ENCODE measurements around the gene SELENOH. TPM values are rescaled to one million over a fixed set of nuclear protein-coding genes. Genes with fewer than 3 reads are reported as not detected.

SELENOH gene
- total and polyA plus RNA-seq, 9 of the 15 experiments (the other 6 are each of a cell fraction or from before 2014, with no cell fraction given), result 16.6 to 299 (median 118) TPM

DNA sequence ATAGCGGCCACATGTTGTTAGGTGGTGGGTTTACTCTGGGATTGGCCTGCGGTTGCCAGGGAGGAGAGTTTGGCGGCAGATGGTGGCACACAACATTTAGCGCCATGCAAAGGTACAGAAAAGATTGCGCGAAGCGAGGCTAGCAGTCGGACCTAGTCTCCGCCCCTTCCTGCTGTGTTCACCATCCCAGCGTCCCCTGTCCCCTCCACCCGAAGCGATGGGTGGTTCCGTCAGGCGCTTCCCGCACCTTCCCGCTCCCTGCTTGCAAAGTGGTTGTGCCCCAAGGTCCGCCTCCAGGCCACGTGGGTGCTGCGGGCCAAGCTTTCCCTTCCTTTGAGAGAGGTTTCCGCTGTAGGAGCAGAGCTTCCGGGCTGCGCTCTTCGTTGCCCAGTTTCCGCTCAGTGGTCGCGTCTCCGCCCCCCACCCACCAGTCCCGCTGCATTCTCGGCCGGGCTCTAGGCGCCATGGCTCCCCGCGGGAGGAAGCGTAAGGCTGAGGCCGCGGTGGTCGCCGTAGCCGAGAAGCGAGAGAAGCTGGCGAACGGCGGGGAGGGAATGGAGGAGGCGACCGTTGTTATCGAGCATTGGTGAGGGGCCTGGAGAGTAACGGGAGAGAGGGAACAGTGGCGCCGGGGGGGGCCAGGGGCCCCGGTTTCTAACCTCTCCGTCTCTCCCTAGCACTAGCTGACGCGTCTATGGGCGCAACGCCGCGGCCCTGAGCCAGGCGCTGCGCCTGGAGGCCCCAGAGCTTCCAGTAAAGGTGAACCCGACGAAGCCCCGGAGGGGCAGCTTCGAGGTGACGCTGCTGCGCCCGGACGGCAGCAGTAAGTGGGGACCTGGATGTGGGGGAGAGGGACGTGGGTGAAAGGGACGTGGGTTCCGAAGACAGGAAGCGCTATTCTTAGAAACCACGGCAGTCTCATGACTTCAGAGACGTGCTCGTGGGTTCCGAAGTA is at the start of gene SELENOH (continued):
- TF ChIP-seq, protein P1, sequence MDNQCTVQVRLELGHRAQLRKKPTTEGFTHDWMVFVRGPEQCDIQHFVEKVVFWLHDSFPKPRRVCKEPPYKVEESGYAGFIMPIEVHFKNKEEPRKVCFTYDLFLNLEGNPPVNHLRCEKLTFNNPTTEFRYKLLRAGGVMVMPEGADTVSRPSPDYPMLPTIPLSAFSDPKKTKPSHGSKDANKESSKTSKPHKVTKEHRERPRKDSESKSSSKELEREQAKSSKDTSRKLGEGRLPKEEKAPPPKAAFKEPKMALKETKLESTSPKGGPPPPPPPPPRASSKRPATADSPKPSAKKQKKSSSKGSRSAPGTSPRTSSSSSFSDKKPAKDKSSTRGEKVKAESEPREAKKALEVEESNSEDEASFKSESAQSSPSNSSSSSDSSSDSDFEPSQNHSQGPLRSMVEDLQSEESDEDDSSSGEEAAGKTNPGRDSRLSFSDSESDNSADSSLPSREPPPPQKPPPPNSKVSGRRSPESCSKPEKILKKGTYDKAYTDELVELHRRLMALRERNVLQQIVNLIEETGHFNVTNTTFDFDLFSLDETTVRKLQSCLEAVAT (IDR thresholded peaks at IDR 0.05), result peak; percentile 56 to 61; a peak in 2 of 4 replicates
- TF ChIP-seq GATAD2A (IDR thresholded peaks at IDR 0.05) (peak; percentile 16; the same call in 1 of the 2 replicates), ZNF780A (CRISPR knock-in tag; IDR thresholded peaks at IDR 0.05) (no peak), HDAC3 (IDR thresholded peaks at IDR 0.05; ENCODE audit: borderline replicate concordance, partially characterized antibody) (peak; percentile 37), LEF1 (IDR thresholded peaks at IDR 0.05) (peak; percentile 59; the same call in 1 of the 2 replicates), YY1 (IDR thresholded peaks at IDR 0.05; ENCODE audit: borderline replicate concordance in 1 of 3, control insufficient read depth in 1 of 3, extremely low read depth in 1 of 3, insufficient read depth in 3 of 3, insufficient read length in 1 of 3, insufficient replicate concordance in 2 of 3, low read depth in 1 of 3, low read length in 2 of 3) (peak; percentile 19 to 80 (median 72)), NCOA6 (IDR thresholded peaks at IDR 0.05) (no peak), ARNT (IDR thresholded peaks at IDR 0.05) (peak; percentile 63 to 76; a peak in 2 of 4 replicates), RBM14 (IDR thresholded peaks at IDR 0.05; ENCODE audit: borderline replicate concordance, insufficient read depth, low read depth, low read length) (no peak), ZNF232 (CRISPR knock-in tag; IDR thresholded peaks at IDR 0.05) (no peak; the same call in 1 of the 2 replicates), ZNF316 (IDR thresholded peaks at IDR 0.05) (no peak), SREBF1 (IDR thresholded peaks at IDR 0.05; ENCODE audit: borderline replicate concordance, low read depth, low read length) (peak; percentile 72; the same call in 1 of the 2 replicates), ZNF644 (tag; IDR thresholded peaks at IDR 0.05; ENCODE audit: low read depth) (no peak), CREB1 (IDR thresholded peaks at IDR 0.05) (peak; percentile 64; the same call in 1 of the 2 replicates), CREB1 (CRISPR knock-in tag; IDR thresholded peaks at IDR 0.05) (peak; percentile 74; the same call in 1 of the 2 replicates), GATA2 (CRISPR knock-in tag; IDR thresholded peaks at IDR 0.05) (no peak), ZNF347 (CRISPR knock-in tag; IDR thresholded peaks at IDR 0.05; ENCODE audit: low read depth) (no peak), ZNF212 (CRISPR knock-in tag; IDR thresholded peaks at IDR 0.05) (no peak), RAD21 (CRISPR knock-in tag; conservative IDR thresholded peaks at IDR 0.05 in 1 of 2, IDR thresholded peaks at IDR 0.05 in 1 of 2) (peak in 1 of 2 experiments; percentile 46; a peak in 3 of 4 replicates), SETDB1 (IDR thresholded peaks at IDR 0.05; ENCODE audit: low read length) (no peak), PHTF2 (CRISPR knock-in tag; IDR thresholded peaks at IDR 0.05) (no peak), RFX7 (CRISPR knock-in tag; IDR thresholded peaks at IDR 0.05) (no peak)
- TF ChIP-seq, protein P2, sequence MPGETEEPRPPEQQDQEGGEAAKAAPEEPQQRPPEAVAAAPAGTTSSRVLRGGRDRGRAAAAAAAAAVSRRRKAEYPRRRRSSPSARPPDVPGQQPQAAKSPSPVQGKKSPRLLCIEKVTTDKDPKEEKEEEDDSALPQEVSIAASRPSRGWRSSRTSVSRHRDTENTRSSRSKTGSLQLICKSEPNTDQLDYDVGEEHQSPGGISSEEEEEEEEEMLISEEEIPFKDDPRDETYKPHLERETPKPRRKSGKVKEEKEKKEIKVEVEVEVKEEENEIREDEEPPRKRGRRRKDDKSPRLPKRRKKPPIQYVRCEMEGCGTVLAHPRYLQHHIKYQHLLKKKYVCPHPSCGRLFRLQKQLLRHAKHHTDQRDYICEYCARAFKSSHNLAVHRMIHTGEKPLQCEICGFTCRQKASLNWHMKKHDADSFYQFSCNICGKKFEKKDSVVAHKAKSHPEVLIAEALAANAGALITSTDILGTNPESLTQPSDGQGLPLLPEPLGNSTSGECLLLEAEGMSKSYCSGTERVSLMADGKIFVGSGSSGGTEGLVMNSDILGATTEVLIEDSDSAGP (CRISPR knock-in tag; IDR thresholded peaks at IDR 0.05), result peak; percentile 76
- TF ChIP-seq, protein P3, sequence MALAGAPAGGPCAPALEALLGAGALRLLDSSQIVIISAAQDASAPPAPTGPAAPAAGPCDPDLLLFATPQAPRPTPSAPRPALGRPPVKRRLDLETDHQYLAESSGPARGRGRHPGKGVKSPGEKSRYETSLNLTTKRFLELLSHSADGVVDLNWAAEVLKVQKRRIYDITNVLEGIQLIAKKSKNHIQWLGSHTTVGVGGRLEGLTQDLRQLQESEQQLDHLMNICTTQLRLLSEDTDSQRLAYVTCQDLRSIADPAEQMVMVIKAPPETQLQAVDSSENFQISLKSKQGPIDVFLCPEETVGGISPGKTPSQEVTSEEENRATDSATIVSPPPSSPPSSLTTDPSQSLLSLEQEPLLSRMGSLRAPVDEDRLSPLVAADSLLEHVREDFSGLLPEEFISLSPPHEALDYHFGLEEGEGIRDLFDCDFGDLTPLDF (CRISPR knock-in tag; IDR thresholded peaks at IDR 0.05), result peak; percentile 86

Measured in K562 (cell line).